ENCODE measurements around the gene B3GNT4. TPM values are rescaled to one million over a fixed set of nuclear protein-coding genes. Genes with fewer than 3 reads are reported as not detected.

Gene B3GNT4
- total and polyA plus RNA-seq, 2 of the 13 experiments (the other 11 are each of a cell fraction or from before 2014, with no cell fraction given): 0.04 to 0.21 TPM

GRCh38 chr12:122225683-122226365 lies 22.3 kb downstream of the B3GNT4 start, which contains the start of gene DIABLO (continued):
- no peak for TF ChIP-seq TBL1XR1 (IDR thresholded peaks at IDR 0.05; ENCODE audit: borderline replicate concordance, low read length, partially characterized antibody)
- no peak for TF ChIP-seq SYNCRIP (IDR thresholded peaks at IDR 0.05; ENCODE audit: insufficient read depth, low read depth, low read length)
- peak; percentile 73; the same call in 1 of the 2 replicates for TF ChIP-seq POLR2AphosphoS2 (IDR thresholded peaks at IDR 0.05; ENCODE audit: low read depth, low read length)
- peak; percentile 93 for TF ChIP-seq CAMTA2 (CRISPR knock-in tag; IDR thresholded peaks at IDR 0.05; ENCODE audit: borderline replicate concordance)
- TF ChIP-seq BRD4 (CRISPR knock-in tag; IDR thresholded peaks at IDR 0.05): no peak
- peak; percentile 51 for TF ChIP-seq TEAD3 (CRISPR knock-in tag; optimal IDR thresholded peaks at IDR 0.05; ENCODE audit: borderline replicate concordance)
- TF ChIP-seq FOXC1 (CRISPR knock-in tag; IDR thresholded peaks at IDR 0.05; ENCODE audit: borderline replicate concordance): no peak
- no peak for TF ChIP-seq TCF12 (IDR thresholded peaks at IDR 0.05)
- no peak for TF ChIP-seq TCF12 (CRISPR knock-in tag; IDR thresholded peaks at IDR 0.05)
- TF ChIP-seq PTBP1 (IDR thresholded peaks at IDR 0.05; ENCODE audit: low read depth, low read length, poor library complexity, severe bottlenecking): no peak
- TF ChIP-seq ZKSCAN5 (CRISPR knock-in tag; IDR thresholded peaks at IDR 0.05): no peak
- TF ChIP-seq ZBED4 (CRISPR knock-in tag; IDR thresholded peaks at IDR 0.05; ENCODE audit: borderline replicate concordance): peak; percentile 58; the same call in 1 of the 2 replicates
- TF ChIP-seq MEF2D (CRISPR knock-in tag; IDR thresholded peaks at IDR 0.05): peak; percentile 53; the same call in 1 of the 2 replicates
- no peak for TF ChIP-seq ZSCAN12 (CRISPR knock-in tag; IDR thresholded peaks at IDR 0.05)
- no peak for TF ChIP-seq GPBP1L1 (CRISPR knock-in tag; IDR thresholded peaks at IDR 0.05)
- TF ChIP-seq NBN (conservative IDR thresholded peaks at IDR 0.05): no peak
- peak; percentile 96 for TF ChIP-seq PHF8 (CRISPR knock-in tag; IDR thresholded peaks at IDR 0.05)
- peak; percentile 64; the same call in 1 of the 2 replicates for TF ChIP-seq SRY (CRISPR knock-in tag; IDR thresholded peaks at IDR 0.05)
- TF ChIP-seq SIX1 (CRISPR knock-in tag; IDR thresholded peaks at IDR 0.05; ENCODE audit: borderline replicate concordance): no peak
- no peak for TF ChIP-seq GTF2F1 (IDR thresholded peaks at IDR 0.05; ENCODE audit: low read length)
- no peak for TF ChIP-seq ZNF256 (CRISPR knock-in tag; conservative IDR thresholded peaks at IDR 0.05)
- peak; percentile 72 for TF ChIP-seq MLX (CRISPR knock-in tag; IDR thresholded peaks at IDR 0.05)
- no peak for TF ChIP-seq SALL2 (CRISPR knock-in tag; IDR thresholded peaks at IDR 0.05)
- TF ChIP-seq BCL6 (CRISPR knock-in tag; IDR thresholded peaks at IDR 0.05): peak; percentile 63
- TF ChIP-seq TBX2 (CRISPR knock-in tag; IDR thresholded peaks at IDR 0.05; ENCODE audit: borderline replicate concordance): peak; percentile 72
- TF ChIP-seq KLF9 (CRISPR knock-in tag; IDR thresholded peaks at IDR 0.05; ENCODE audit: low read depth): 0 out of 2 replicates have a peak, but pooled peaks have one; percentile 41
- no peak; the same call in 1 of the 2 replicates for TF ChIP-seq ZNF788 (CRISPR knock-in tag; IDR thresholded peaks at IDR 0.05; ENCODE audit: borderline replicate concordance)

Data from HepG2 (cell line).